HG02798 (cell line): ENCODE measurements around the gene ZNF440.
"Not testable (repeated sequence)": the region's sequence is repeated elsewhere in the genome, so short reads cannot be mapped to it uniquely, and the experiment has no call there.

Experiments used
- ATAC-seq: cut with Tn5 transposase; IDR thresholded peaks from one replicate; pipeline ENCODE4 v1.9.1; 2021; ENCODE audit warnings: mild to moderate bottlenecking; ENCODE audit not compliant: unreplicated experiment, poor library complexity

ZNF440 gene

GRCh38 chr19:11814029-11814699 lies at the start of gene ZNF440:
TSS of gene ZNF440 (plus strand) at chr19:11814273. CDS start at chr19:11814448, 175 bp downstream.
- peak; percentile 99 for ATAC-seq

- peak; percentile 97 for ATAC-seq
Measured at GRCh38 chr19:11766597-11767591, 47.2 kb upstream of the ZNF440 start, which contains the start of gene ZNF441. TSS of gene ZNF441 (plus strand) at chr19:11767000. CDS start at chr19:11767194, 194 bp downstream.

GRCh38 chr19:11767633-11768133 lies 46.4 kb upstream of the ZNF440 start:
- peak; percentile 29 for ATAC-seq

- no peak for ATAC-seq
Measured at GRCh38 chr19:11769995-11770394, 44.1 kb upstream of the ZNF440 start.

- ATAC-seq: not testable (repeated sequence)
Measured at GRCh38 chr19:11771520-11771919, 42.6 kb upstream of the ZNF440 start.

- ATAC-seq: not testable (repeated sequence)
Measured at GRCh38 chr19:11776669-11777068, 37.4 kb upstream of the ZNF440 start.

GRCh38 chr19:11780431-11781020 lies 33.5 kb upstream of the ZNF440 start:
- no peak for ATAC-seq

- no peak for ATAC-seq
Measured at GRCh38 chr19:11781295-11782057, 32.6 kb upstream of the ZNF440 start.

- no peak for ATAC-seq
Measured at GRCh38 chr19:11783767-11784166, 30.3 kb upstream of the ZNF440 start.

- ATAC-seq: no peak
Measured at GRCh38 chr19:11784356-11784755, 29.7 kb upstream of the ZNF440 start.

GRCh38 chr19:11787536-11787935 lies 26.5 kb upstream of the ZNF440 start:
- no peak for ATAC-seq

- ATAC-seq: no peak
Measured at GRCh38 chr19:11792942-11793341, 21.1 kb upstream of the ZNF440 start.

- no peak for ATAC-seq
Measured at GRCh38 chr19:11797491-11797890, 16.6 kb upstream of the ZNF440 start.

GRCh38 chr19:11798391-11799330 lies 15.4 kb upstream of the ZNF440 start, which contains the start of gene ZNF491:
TSS of gene ZNF491 (plus strand) at chr19:11798523. CDS start at chr19:11805954, 7,431 bp downstream.
- peak; percentile 95 for ATAC-seq

GRCh38 chr19:11806354-11807098 lies 7.5 kb upstream of the ZNF440 start:
- no peak for ATAC-seq

GRCh38 chr19:11807099-11807380 lies 7.0 kb upstream of the ZNF440 start:
- ATAC-seq: no peak

- ATAC-seq: no peak
Measured at GRCh38 chr19:11813703-11814028, 407 bp upstream of the ZNF440 start.

GRCh38 chr19:11814700-11815035 lies 595 bp downstream of the ZNF440 start:
- no peak for ATAC-seq
